K562 (cell line): ENCODE measurements around the gene ZBTB22. TPM values are rescaled to one million over a fixed set of nuclear protein-coding genes. Genes with fewer than 3 reads are reported as not detected.

Experiments used
- ARID4B ChIP-seq: sonication (generic); formaldehyde crosslinking; IDR thresholded peaks from 2 replicates; pipeline ENCODE4 v1.8.0; 2022; ENCODE audit warnings: mild to moderate bottlenecking, missing genetic modification reagents
- CBX2 ChIP-seq: fragments of 200-600 bp; sonication (generic); IDR thresholded peaks from one replicate; pipeline ENCODE4 v1.6.1; 2012; ENCODE audit warnings: mild to moderate bottlenecking, low read length, inconsistent platforms; ENCODE audit not compliant: insufficient read depth, poor library complexity, severe bottlenecking
- E2F1 ChIP-seq: sonication (generic); formaldehyde crosslinking; IDR thresholded peaks from 2 replicates; pipeline ENCODE4 v1.8.1; 2023; ENCODE audit warnings: mild to moderate bottlenecking, missing genetic modification reagents, moderate library complexity
- E2F5 ChIP-seq: sonication (generic); formaldehyde crosslinking; IDR thresholded peaks from 2 replicates; pipeline ENCODE4 v1.8.0; 2022; ENCODE audit warnings: mild to moderate bottlenecking, missing genetic modification reagents
- GMEB1 ChIP-seq: fragments of 250-450 bp; sonication (Bioruptor Pico); IDR thresholded peaks from 2 replicates; pipeline ENCODE4 v1.4.0; 2020; ENCODE audit warnings: mild to moderate bottlenecking
- HES1 ChIP-seq: fragments of 450-650 bp; IDR thresholded peaks from 2 replicates; pipeline ENCODE4 v1.6.1; 2016; ENCODE audit warnings: low read depth, mild to moderate bottlenecking, moderate library complexity
- KAT7 ChIP-seq: sonication (generic); formaldehyde crosslinking; IDR thresholded peaks from 2 replicates; pipeline ENCODE4 v1.8.0; 2022; ENCODE audit warnings: missing genetic modification reagents, mild to moderate bottlenecking, borderline replicate concordance
- KDM2B ChIP-seq: fragments of 250-450 bp; sonication (Bioruptor Pico); IDR thresholded peaks from 2 replicates; pipeline ENCODE4 v1.8.0; 2021; ENCODE audit warnings: mild to moderate bottlenecking, moderate library complexity
- POLR2AphosphoS5 ChIP-seq: IDR thresholded peaks from 2 replicates; pipeline ENCODE4 v1.6.1; 2011; ENCODE audit warnings: mild to moderate bottlenecking, low read depth, low read length, moderate library complexity; ENCODE audit not compliant: control insufficient read depth, insufficient read depth
- SPI1 ChIP-seq: IDR thresholded peaks from 2 replicates; pipeline ENCODE4 v1.6.1; 2011; ENCODE audit warnings: low read depth, low read length, control low read depth, borderline replicate concordance
- ZNF316 ChIP-seq: fragments of 450-650 bp; IDR thresholded peaks from 2 replicates; pipeline ENCODE4 v1.6.1; 2016
- ZNF41 ChIP-seq: fragments of 250-450 bp; sonication (Bioruptor Pico); conservative IDR thresholded peaks from 2 replicates; pipeline ENCODE4 v1.4.0; 2020; ENCODE audit warnings: mild to moderate bottlenecking
- ZNF449 ChIP-seq: fragments of 250-450 bp; sonication (Bioruptor Pico); IDR thresholded peaks from 2 replicates; pipeline ENCODE4 v1.8.0; 2022; ENCODE audit warnings: moderate library complexity, mild to moderate bottlenecking, inconsistent platforms
- ZNF696 ChIP-seq: fragments of 250-450 bp; sonication (Bioruptor Pico); conservative IDR thresholded peaks from 2 replicates; pipeline ENCODE4 v1.4.0; 2020; ENCODE audit warnings: mild to moderate bottlenecking, moderate library complexity
- polyA plus RNA-seq, 8 experiments: library from polyadenylated mRNA; depleted of rRNA in 4 of 8; stranded (reverse) in 5 of 8; unstranded in 3 of 8; fragments of >200 nt; fragmentation: Nextera tagmentation in 2 of 8; fragmentation: Illumina TruSeq in 1 of 8; extraction: Ambion mirVana in 2 of 8; extraction: Trizol in 1 of 8; gene quantifications; 2 replicates each; pipeline versions ENCODE4 v1.2.1 to v1.2.3, GENCODE V29; 2011 to 2014; ENCODE audit warnings: inconsistent platforms in 1 of 8, missing spikeins in 1 of 8
- total RNA-seq, 7 experiments: library from RNA; depleted of rRNA in 6 of 7; stranded (reverse); fragments of >200 nt in 6 of 7; fragmentation: Illumina TruSeq in 2 of 7; extraction: Trizol in 2 of 7; gene quantifications; 2 replicates each; pipeline versions ENCODE4 v1.2.1 to v1.2.3, GENCODE V29; 2011 to 2021; ENCODE audit warnings: low replicate concordance in 1 of 7

The ZBTB22 gene
- total and polyA plus RNA-seq, 9 of the 15 experiments (the other 6 are each of a cell fraction or from before 2014, with no cell fraction given): 0.21 to 11.9 (median 7.1) TPM

GRCh38 chr6:33313105-33313708 is 4.3 kb downstream of the ZBTB22 start (continued):
- no peak for TF ChIP-seq ARID4B (CRISPR knock-in tag)
- TF ChIP-seq ZNF696 (CRISPR knock-in tag): no peak
- no peak for TF ChIP-seq HES1
- TF ChIP-seq ZNF316: peak; percentile 42; the same call in 1 of the 2 replicates
- TF ChIP-seq KAT7 (CRISPR knock-in tag): no peak; the same call in none of the 2 replicates
- 0 out of 2 replicates have a peak, but pooled peaks have one; percentile 16 for TF ChIP-seq GMEB1 (CRISPR knock-in tag)
- no peak for TF ChIP-seq POLR2AphosphoS5
- TF ChIP-seq SPI1: 0 out of 2 replicates have a peak, but pooled peaks have one; percentile 28
- TF ChIP-seq ZNF41: no peak
- no peak for TF ChIP-seq ZNF449 (CRISPR knock-in tag)
- TF ChIP-seq CBX2: no peak
- no peak for TF ChIP-seq E2F1
- TF ChIP-seq KDM2B (CRISPR knock-in tag): 0 out of 2 replicates have a peak, but pooled peaks have one; percentile 9
- TF ChIP-seq E2F5 (CRISPR knock-in tag): no peak
